Spleen (tissue), 7 donors: Measurements from ENCODE around the gene RAB35.

Source experiments
- POLR2A ChIP-seq, 3 donors: fragments of 450-650 bp; IDR thresholded peaks; one replicate each; pipeline ENCODE4 v1.5.1; 2017; ENCODE audit warnings: antibody characterized with exemption in 3 of 3, mild to moderate bottlenecking in 1 of 3
- POLR2AphosphoS5 ChIP-seq, 3 donors: sonication (generic); formaldehyde crosslinking; IDR thresholded peaks; one replicate each; pipeline ENCODE4 v1.5.1; 2017; ENCODE audit warnings: antibody characterized with exemption in 3 of 3
- TF ChIP-seq, protein P1 (sequence below), 11 experiments: fragments of 200-600 bp in 7 of 11; fragments of 450-650 bp in 4 of 11; sonication (generic) in 4 of 11; IDR thresholded peaks in 8 of 11; conservative IDR thresholded peaks in 3 of 11; 1 replicate in 7 of 11; 2 replicates in 4 of 11; pipeline versions ENCODE4 v1.4.0 to v1.8.0; 2016 to 2021; ENCODE audit warnings: antibody characterized with exemption in 11 of 11, inconsistent platforms in 4 of 11, mild to moderate bottlenecking in 1 of 11
- donor health status: DM: no; HTN: no; CAD: no; lungs with moderate emphysema.
- donor health status: DM: no; HTN: no; CAD: no.
- donor health status: DM: no; HTN: no; CAD: no.

DNA sequence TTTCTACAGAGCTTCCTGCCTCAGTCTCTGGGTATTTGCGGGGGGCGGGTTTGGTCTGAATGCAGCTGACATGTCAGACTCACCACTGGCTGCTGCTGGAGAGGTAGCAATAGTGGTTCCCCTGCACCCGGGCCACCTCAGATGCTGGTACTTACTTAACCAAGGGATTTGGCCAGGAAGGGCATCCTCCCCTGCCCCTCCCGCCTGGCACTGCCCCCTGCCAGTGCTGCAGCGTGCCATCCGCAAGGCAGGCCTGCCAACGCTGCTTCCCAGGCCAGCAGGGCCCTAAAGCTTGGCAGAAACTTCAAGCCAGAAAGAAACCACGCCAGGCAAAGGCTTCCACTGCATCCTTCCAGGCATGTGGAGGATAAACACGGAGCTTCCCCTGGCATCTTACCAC, 22.1 kb downstream of the RAB35 start:
- TF ChIP-seq, protein P1, sequence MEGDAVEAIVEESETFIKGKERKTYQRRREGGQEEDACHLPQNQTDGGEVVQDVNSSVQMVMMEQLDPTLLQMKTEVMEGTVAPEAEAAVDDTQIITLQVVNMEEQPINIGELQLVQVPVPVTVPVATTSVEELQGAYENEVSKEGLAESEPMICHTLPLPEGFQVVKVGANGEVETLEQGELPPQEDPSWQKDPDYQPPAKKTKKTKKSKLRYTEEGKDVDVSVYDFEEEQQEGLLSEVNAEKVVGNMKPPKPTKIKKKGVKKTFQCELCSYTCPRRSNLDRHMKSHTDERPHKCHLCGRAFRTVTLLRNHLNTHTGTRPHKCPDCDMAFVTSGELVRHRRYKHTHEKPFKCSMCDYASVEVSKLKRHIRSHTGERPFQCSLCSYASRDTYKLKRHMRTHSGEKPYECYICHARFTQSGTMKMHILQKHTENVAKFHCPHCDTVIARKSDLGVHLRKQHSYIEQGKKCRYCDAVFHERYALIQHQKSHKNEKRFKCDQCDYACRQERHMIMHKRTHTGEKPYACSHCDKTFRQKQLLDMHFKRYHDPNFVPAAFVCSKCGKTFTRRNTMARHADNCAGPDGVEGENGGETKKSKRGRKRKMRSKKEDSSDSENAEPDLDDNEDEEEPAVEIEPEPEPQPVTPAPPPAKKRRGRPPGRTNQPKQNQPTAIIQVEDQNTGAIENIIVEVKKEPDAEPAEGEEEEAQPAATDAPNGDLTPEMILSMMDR (IDR thresholded peaks at IDR 0.05 in 8 of 11, conservative IDR thresholded peaks at IDR 0.05 in 3 of 11): no peak
- TF ChIP-seq POLR2AphosphoS5 (IDR thresholded peaks at IDR 0.05): peak in 1 of 3 donors; percentile 17
- TF ChIP-seq POLR2A (IDR thresholded peaks at IDR 0.05): no peak
